HCT116 (cell line): Measurements from ENCODE around the gene SMIM28.

Experiments used
- CTCF ChIP-seq, 3 experiments: fragments of 200-600 bp in 1 of 3; sonication (generic) in 1 of 3; IDR thresholded peaks in 2 of 3; conservative IDR thresholded peaks in 1 of 3; 2 replicates each; pipeline ENCODE4 v1.5.1; 2012 to 2017; ENCODE audit warnings: low read depth in 2 of 3, low read length in 2 of 3, antibody characterized with exemption in 1 of 3, borderline replicate concordance in 1 of 3, control low read depth in 1 of 3, mild to moderate bottlenecking in 1 of 3, mixed read lengths in 1 of 3, mixed run types in 1 of 3, moderate library complexity in 1 of 3; ENCODE audit not compliant: insufficient read depth in 1 of 3
- EGR1 ChIP-seq: IDR thresholded peaks from 2 replicates; pipeline ENCODE4 v1.6.1; 2012; ENCODE audit warnings: low read depth

GRCh38 chr6:138377042-138377441 is 663 bp upstream of the SMIM28 start:
- TF ChIP-seq EGR1 (no peak), CTCF (IDR thresholded peaks at IDR 0.05 in 2 of 3, conservative IDR thresholded peaks at IDR 0.05 in 1 of 3; ENCODE audit: borderline replicate concordance in 1 of 3, insufficient read depth in 1 of 3, low read depth in 2 of 3, low read length in 2 of 3) (no peak)
